ENCODE results near the gene CHD1.

The CHD1 gene

GRCh38 chr5:98975682-98976407, 47.0 kb upstream of the CHD1 start:
- no peaks in the 10 kb centered on the region for H3K79me2 ChIP-seq (ENCODE audit: control insufficient read depth, low read length)
- no peaks in the 10 kb centered on the region for H4K20me1 ChIP-seq (ENCODE audit: control insufficient read depth, insufficient read depth, low read depth, low read length)
- H3K27me3 ChIP-seq (ENCODE audit: control insufficient read depth, low read length), result 0 out of 2 replicates have a peak, but pooled peaks cover 4% of the 10 kb centered on the region
- no peak overlapping the region for H3K4me3 ChIP-seq (ENCODE audit: low read length)
- H3K4me1 ChIP-seq (ENCODE audit: control insufficient read depth, low read length), result no peaks in the 10 kb centered on the region
- H3K27ac ChIP-seq (ENCODE audit: low read depth, low read length), result no peak overlapping the region
- H3K9me2 ChIP-seq (replicated peaks; ENCODE audit: control insufficient read depth, low read length), result no peaks in the 10 kb centered on the region
- no peaks in the 10 kb centered on the region for H3K36me3 ChIP-seq (ENCODE audit: control insufficient read depth, low read length)
- no peaks in the 10 kb centered on the region for H3K9me3 ChIP-seq (ENCODE audit: control insufficient read depth, insufficient read depth, low read length)
- H3K4me2 ChIP-seq (ENCODE audit: low read length), result no peak overlapping the region
- H3F3A ChIP-seq (ENCODE audit: control insufficient read depth, insufficient read depth), result no peaks in the 10 kb centered on the region
- TF ChIP-seq CTCF (IDR thresholded peaks at IDR 0.05; ENCODE audit: low read depth, low read length, poor library complexity, severe bottlenecking), result no peak

- Histone ChIP-seq H3K9me2 (replicated peaks; ENCODE audit: control insufficient read depth, low read length) (no peaks in the 10 kb centered on the region), H3K4me3 (ENCODE audit: low read length) (no peak overlapping the region), H3K79me2 (ENCODE audit: control insufficient read depth, low read length) (no peaks in the 10 kb centered on the region), H3K27me3 (ENCODE audit: control insufficient read depth, low read length) (0 out of 2 replicates have a peak, but pooled peaks cover 4% of the 10 kb centered on the region), H3K4me1 (ENCODE audit: control insufficient read depth, low read length) (no peaks in the 10 kb centered on the region), H3K36me3 (ENCODE audit: control insufficient read depth, low read length) (no peaks in the 10 kb centered on the region), H3K9me3 (ENCODE audit: control insufficient read depth, insufficient read depth, low read length) (no peaks in the 10 kb centered on the region), H3K4me2 (ENCODE audit: low read length) (no peak overlapping the region), H3F3A (ENCODE audit: control insufficient read depth, insufficient read depth) (no peaks in the 10 kb centered on the region), H4K20me1 (ENCODE audit: control insufficient read depth, insufficient read depth, low read depth, low read length) (no peaks in the 10 kb centered on the region), H3K27ac (ENCODE audit: low read depth, low read length) (no peak overlapping the region)
- no peak for TF ChIP-seq EZH2phosphoT487 (IDR thresholded peaks at IDR 0.05; ENCODE audit: borderline replicate concordance, low read length)
Observed at GRCh38 chr5:98975223-98975622, 46.4 kb upstream of the CHD1 start.

- no peaks in the 10 kb centered on the region for H3K9me3 ChIP-seq (ENCODE audit: control insufficient read depth, insufficient read depth, low read length)
- no peak for TF ChIP-seq EZH2phosphoT487 (IDR thresholded peaks at IDR 0.05; ENCODE audit: borderline replicate concordance, low read length)
- no peak for TF ChIP-seq CTCF (IDR thresholded peaks at IDR 0.05; ENCODE audit: low read depth, low read length, poor library complexity, severe bottlenecking)
Observed at GRCh38 chr5:98969400-98969799, 40.6 kb upstream of the CHD1 start.

GRCh38 chr5:98968056-98968564, 39.3 kb upstream of the CHD1 start:
- TF ChIP-seq CTCF (IDR thresholded peaks at IDR 0.05; ENCODE audit: low read depth, low read length, poor library complexity, severe bottlenecking), result no peak
- no peak for TF ChIP-seq EZH2phosphoT487 (IDR thresholded peaks at IDR 0.05; ENCODE audit: borderline replicate concordance, low read length)
- H3K9me3 ChIP-seq (ENCODE audit: control insufficient read depth, insufficient read depth, low read length), result no peaks in the 10 kb centered on the region
- no peaks in the 10 kb centered on the region for H3K79me2 ChIP-seq (ENCODE audit: control insufficient read depth, low read length)
- no peaks in the 10 kb centered on the region for H3F3A ChIP-seq (ENCODE audit: control insufficient read depth, insufficient read depth)
- no peak overlapping the region for H3K27ac ChIP-seq (ENCODE audit: low read depth, low read length)
- no peak overlapping the region for H3K4me3 ChIP-seq (ENCODE audit: low read length)
- H3K4me2 ChIP-seq (ENCODE audit: low read length), result no peak overlapping the region
- no peaks in the 10 kb centered on the region for H3K27me3 ChIP-seq (ENCODE audit: control insufficient read depth, low read length)
- no peaks in the 10 kb centered on the region for H3K36me3 ChIP-seq (ENCODE audit: control insufficient read depth, low read length)
- H4K20me1 ChIP-seq (ENCODE audit: control insufficient read depth, insufficient read depth, low read depth, low read length), result no peaks in the 10 kb centered on the region
- H3K9me2 ChIP-seq (replicated peaks; ENCODE audit: control insufficient read depth, low read length), result no peaks in the 10 kb centered on the region
- no peaks in the 10 kb centered on the region for H3K4me1 ChIP-seq (ENCODE audit: control insufficient read depth, low read length)

More at GRCh38 chr5:98969400-98969799, 40.6 kb upstream of the CHD1 start:
- Histone ChIP-seq H4K20me1 (ENCODE audit: control insufficient read depth, insufficient read depth, low read depth, low read length) (no peaks in the 10 kb centered on the region), H3F3A (ENCODE audit: control insufficient read depth, insufficient read depth) (no peaks in the 10 kb centered on the region), H3K79me2 (ENCODE audit: control insufficient read depth, low read length) (no peaks in the 10 kb centered on the region), H3K36me3 (ENCODE audit: control insufficient read depth, low read length) (no peaks in the 10 kb centered on the region), H3K9me2 (replicated peaks; ENCODE audit: control insufficient read depth, low read length) (no peaks in the 10 kb centered on the region), H3K4me3 (ENCODE audit: low read length) (no peak overlapping the region), H3K4me2 (ENCODE audit: low read length) (no peak overlapping the region), H3K27me3 (ENCODE audit: control insufficient read depth, low read length) (no peaks in the 10 kb centered on the region), H3K4me1 (ENCODE audit: control insufficient read depth, low read length) (no peaks in the 10 kb centered on the region), H3K27ac (ENCODE audit: low read depth, low read length) (no peak overlapping the region)
